K562 (cell line): ENCODE measurements around the gene VDAC2. TPM values are rescaled to one million over a fixed set of nuclear protein-coding genes. Genes with fewer than 3 reads are reported as not detected.

ENCODE experiments used
- CBX1 ChIP-seq: sonication (generic); IDR thresholded peaks from 2 replicates; pipeline ENCODE4 v1.6.1; 2016; ENCODE audit warnings: antibody characterized with exemption, low read depth, mild to moderate bottlenecking
- CHD2 ChIP-seq: IDR thresholded peaks from 2 replicates; pipeline ENCODE4 v1.6.1; 2011; ENCODE audit warnings: low read depth, low read length
- DACH1 ChIP-seq: fragments of 450-650 bp; IDR thresholded peaks from 2 replicates; pipeline ENCODE4 v1.6.1; 2018; ENCODE audit not compliant: partially characterized antibody
- DLX4 ChIP-seq: fragments of 250-450 bp; sonication (Bioruptor Pico); IDR thresholded peaks from 2 replicates; pipeline ENCODE4 v1.6.1; 2021; ENCODE audit warnings: mild to moderate bottlenecking
- ELF1 ChIP-seq: fragments of 200-800 bp; sonication (Bioruptor generic); IDR thresholded peaks from 2 replicates; pipeline ENCODE4 v1.6.1; 2016; ENCODE audit warnings: missing genetic modification characterization, missing compliant biosample characterization
- EP400 ChIP-seq: fragments of 450-650 bp; IDR thresholded peaks from 2 replicates; pipeline ENCODE4 v1.6.1; 2017; ENCODE audit warnings: antibody characterized with exemption, mild to moderate bottlenecking, moderate library complexity
- HDAC2 ChIP-seq: fragments of 450-650 bp; IDR thresholded peaks from 2 replicates; pipeline ENCODE4 v1.6.1; 2016; ENCODE audit warnings: mild to moderate bottlenecking
- HMGXB4 ChIP-seq: sonication (generic); formaldehyde crosslinking; IDR thresholded peaks from 2 replicates; pipeline ENCODE4 v1.8.1; 2023; ENCODE audit warnings: mild to moderate bottlenecking, missing genetic modification reagents
- JUNB ChIP-seq: fragments of 450-650 bp; formaldehyde crosslinking; conservative IDR thresholded peaks from 2 replicates; pipeline ENCODE4 v1.4.0; 2020; ENCODE audit warnings: mild to moderate bottlenecking
- POLR2AphosphoS2 ChIP-seq: IDR thresholded peaks from 2 replicates; pipeline ENCODE4 v1.6.1; 2012; ENCODE audit warnings: low read length, improper control_type of control experiment
- POU5F1 ChIP-seq: fragments of 150-350 bp; IDR thresholded peaks from 2 replicates; pipeline ENCODE4 v1.6.1; 2014; ENCODE audit warnings: borderline replicate concordance, low read length, low read depth, mild to moderate bottlenecking; ENCODE audit not compliant: partially characterized antibody
- RBM14 ChIP-seq: fragments of 200-400 bp; formaldehyde crosslinking; IDR thresholded peaks from 2 replicates; pipeline ENCODE4 v1.6.1; 2018; ENCODE audit warnings: low read depth, mild to moderate bottlenecking, low read length, moderate library complexity, borderline replicate concordance; ENCODE audit not compliant: insufficient read depth
- RCOR1 ChIP-seq, 2 experiments: IDR thresholded peaks; 2 replicates each; pipeline ENCODE4 v1.6.1; 2012; ENCODE audit warnings: low read depth in 2 of 2, low read length in 2 of 2, borderline replicate concordance in 1 of 2, improper control_type of control experiment in 1 of 2
- SIN3A ChIP-seq, 2 experiments: fragments of 150-350 bp in 1 of 2; IDR thresholded peaks; 2 replicates each; pipeline ENCODE4 v1.6.1; 2011 to 2016; ENCODE audit warnings: borderline replicate concordance in 2 of 2, low read depth in 2 of 2, low read length in 2 of 2, mild to moderate bottlenecking in 2 of 2, moderate library complexity in 2 of 2; ENCODE audit not compliant: control insufficient read depth in 1 of 2
- SNRNP70 ChIP-seq: fragments of 200-400 bp; formaldehyde crosslinking; optimal IDR thresholded peaks from 2 replicates; pipeline ENCODE3; 2017; ENCODE audit warnings: low read depth, low read length
- TCF7 ChIP-seq: sonication (generic); IDR thresholded peaks from 2 replicates; pipeline ENCODE4 v1.6.1; 2016; ENCODE audit warnings: antibody characterized with exemption, borderline replicate concordance
- USF1 ChIP-seq: sonication (generic); formaldehyde crosslinking; IDR thresholded peaks from 2 replicates; pipeline ENCODE4 v1.9.0; 2022; ENCODE audit warnings: mild to moderate bottlenecking, missing genetic modification reagents
- ZBTB7A ChIP-seq: IDR thresholded peaks from 2 replicates; pipeline ENCODE4 v1.6.1; 2011; ENCODE audit warnings: low read depth, mild to moderate bottlenecking, low read length, moderate library complexity, borderline replicate concordance; ENCODE audit not compliant: control insufficient read depth
- ZNF324 ChIP-seq: fragments of 250-450 bp; sonication (Bioruptor Pico); IDR thresholded peaks from 2 replicates; pipeline ENCODE4 v1.4.0; 2020; ENCODE audit warnings: mild to moderate bottlenecking
- ZNF639 ChIP-seq, 2 experiments: fragments of 200-800 bp in 1 of 2; sonication (Bioruptor generic) in 1 of 2; sonication (generic) in 1 of 2; formaldehyde crosslinking in 1 of 2; IDR thresholded peaks in 1 of 2; conservative IDR thresholded peaks in 1 of 2; 2 replicates each; pipeline versions ENCODE4 v1.5.0 to v1.6.1; 2016 to 2020; ENCODE audit warnings: missing compliant biosample characterization in 1 of 2, missing genetic modification characterization in 1 of 2, missing genetic modification reagents in 1 of 2
- ZNF668 ChIP-seq: fragments of 250-450 bp; sonication (Bioruptor Pico); IDR thresholded peaks from 2 replicates; pipeline ENCODE4 v1.8.0; 2022; ENCODE audit warnings: mild to moderate bottlenecking, inconsistent platforms
- ZNF830 ChIP-seq: fragments of 250-450 bp; sonication (Bioruptor Pico); IDR thresholded peaks from 2 replicates; pipeline ENCODE4 v1.5.0; 2021; ENCODE audit warnings: mild to moderate bottlenecking
- polyA plus RNA-seq, 8 experiments: library from polyadenylated mRNA; depleted of rRNA in 4 of 8; stranded (reverse) in 5 of 8; unstranded in 3 of 8; fragments of >200 nt; fragmentation: Nextera tagmentation in 2 of 8; fragmentation: Illumina TruSeq in 1 of 8; extraction: Ambion mirVana in 2 of 8; extraction: Trizol in 1 of 8; gene quantifications; 2 replicates each; pipeline versions ENCODE4 v1.2.1 to v1.2.3, GENCODE V29; 2011 to 2014; ENCODE audit warnings: inconsistent platforms in 1 of 8, missing spikeins in 1 of 8
- total RNA-seq, 7 experiments: library from RNA; depleted of rRNA in 6 of 7; stranded (reverse); fragments of >200 nt in 6 of 7; fragmentation: Illumina TruSeq in 2 of 7; extraction: Trizol in 2 of 7; gene quantifications; 2 replicates each; pipeline versions ENCODE4 v1.2.1 to v1.2.3, GENCODE V29; 2011 to 2021; ENCODE audit warnings: low replicate concordance in 1 of 7

The VDAC2 gene
- total and polyA plus RNA-seq, 9 of the 15 experiments (the other 6 are each of a cell fraction or from before 2014, with no cell fraction given): 139 to 450 (median 250) TPM

- TF ChIP-seq ZNF668 (CRISPR knock-in tag) (no peak), ZNF324 (no peak), ZBTB7A (no peak), TCF7 (no peak), ELF1 (tag) (no peak), JUNB (no peak), HDAC2 (0 out of 2 replicates have a peak, but pooled peaks have one; percentile 55), SNRNP70 (no peak), ZNF830 (CRISPR knock-in tag) (no peak), USF1 (no peak), DACH1 (no peak), DLX4 (no peak), EP400 (no peak), ZNF639 (CRISPR knock-in tag; conservative IDR thresholded peaks at IDR 0.05 in 1 of 2, IDR thresholded peaks at IDR 0.05 in 1 of 2) (no peak), RBM14 (0 out of 2 replicates have a peak, but pooled peaks have one; percentile 83), HMGXB4 (CRISPR knock-in tag) (0 out of 2 replicates have a peak, but pooled peaks have one; percentile 68), POU5F1 (no peak), SIN3A (IDR thresholded peaks at IDR 0.05; ENCODE audit: borderline replicate concordance in 2 of 2, control insufficient read depth in 1 of 2, low read depth in 2 of 2, low read length in 2 of 2) (peak in 1 of 2 experiments; percentile 70; a peak in 1 of 4 replicates), CHD2 (no peak), RCOR1 (IDR thresholded peaks at IDR 0.05; ENCODE audit: borderline replicate concordance in 1 of 2, low read depth in 2 of 2, low read length in 2 of 2) (no peak), POLR2AphosphoS2 (no peak), CBX1 (no peak)
Measured at GRCh38 chr10:75211007-75211691, 553 bp downstream of the VDAC2 start (continued).
